GM19351 (cell line): ENCODE measurements around the gene SVBP.

ENCODE experiments used
- ATAC-seq: cut with Tn5 transposase; IDR thresholded peaks from one replicate; pipeline ENCODE4 v1.9.1; 2021; ENCODE audit warnings: mild to moderate bottlenecking, moderate library complexity; ENCODE audit not compliant: unreplicated experiment

The SVBP gene

DNA sequence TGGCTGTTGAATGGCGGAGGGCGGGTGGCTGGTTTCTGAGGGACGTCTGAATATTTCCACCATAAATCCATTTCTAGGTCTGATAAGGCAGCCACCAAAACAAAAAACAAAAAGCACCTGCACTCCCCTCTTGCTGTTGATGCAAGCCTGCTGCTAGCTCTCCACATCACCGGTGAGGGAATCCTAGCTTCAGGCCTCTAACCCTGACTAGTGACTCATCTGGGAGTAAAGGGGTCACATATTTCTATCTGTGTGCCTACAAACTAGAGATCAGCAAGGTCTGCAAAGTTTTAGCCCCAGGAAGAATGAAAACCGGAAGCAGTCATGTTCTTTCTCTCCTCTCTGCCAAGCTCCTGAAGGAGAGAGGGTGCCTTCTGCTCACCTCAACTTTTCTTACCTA is 10.6 kb downstream of the SVBP start:
- ATAC-seq, result no peak

DNA sequence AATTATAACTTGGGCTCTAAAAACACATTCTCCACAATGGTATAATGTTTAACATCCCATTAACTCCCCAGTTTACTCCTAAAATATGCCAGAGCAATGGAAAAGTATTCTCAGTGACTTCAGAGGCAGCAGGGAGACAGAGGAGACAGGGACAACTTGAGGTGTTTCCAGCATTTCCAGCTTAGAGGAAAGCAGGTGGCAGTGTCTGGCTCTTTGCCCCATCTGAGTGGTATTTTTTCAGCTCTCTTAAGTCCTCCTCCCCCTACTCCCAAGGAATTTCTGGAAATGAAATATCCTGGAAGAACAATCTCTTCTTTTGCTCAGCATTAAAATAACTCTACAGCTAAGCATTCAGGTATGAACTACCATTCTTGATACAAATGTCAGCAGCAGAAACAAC is 11.0 kb downstream of the SVBP start:
- ATAC-seq, result no peak

DNA sequence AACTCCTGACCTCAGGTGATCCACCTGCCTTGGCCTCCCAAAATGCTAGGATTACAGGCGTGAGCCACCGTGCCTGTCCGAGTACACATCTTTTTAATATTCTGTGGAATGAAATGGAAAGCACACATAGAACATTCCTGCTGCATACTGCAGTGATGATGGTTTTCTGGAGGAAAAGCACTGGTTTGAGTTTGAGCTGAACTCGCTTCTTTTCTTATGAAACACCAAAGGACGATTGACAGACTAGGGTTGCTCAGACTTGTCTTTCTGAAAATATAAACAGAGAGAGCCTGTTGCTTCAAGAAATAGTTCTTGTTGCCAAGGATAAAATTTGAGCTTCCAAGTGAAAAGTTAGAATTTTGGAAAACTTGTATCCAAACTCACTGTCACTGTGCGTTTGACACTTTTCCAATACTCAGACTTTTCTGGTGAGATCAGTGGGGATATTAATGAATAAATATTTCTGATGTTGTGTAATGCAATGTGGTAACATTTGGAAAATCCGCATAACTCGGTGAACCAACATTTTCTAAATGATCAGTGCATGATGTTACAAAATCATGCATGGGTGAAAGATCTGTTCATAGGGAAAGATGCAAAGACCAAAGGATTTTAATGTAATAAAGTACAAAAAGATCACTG is 15.2 kb downstream of the SVBP start:
- ATAC-seq, result no peak

DNA sequence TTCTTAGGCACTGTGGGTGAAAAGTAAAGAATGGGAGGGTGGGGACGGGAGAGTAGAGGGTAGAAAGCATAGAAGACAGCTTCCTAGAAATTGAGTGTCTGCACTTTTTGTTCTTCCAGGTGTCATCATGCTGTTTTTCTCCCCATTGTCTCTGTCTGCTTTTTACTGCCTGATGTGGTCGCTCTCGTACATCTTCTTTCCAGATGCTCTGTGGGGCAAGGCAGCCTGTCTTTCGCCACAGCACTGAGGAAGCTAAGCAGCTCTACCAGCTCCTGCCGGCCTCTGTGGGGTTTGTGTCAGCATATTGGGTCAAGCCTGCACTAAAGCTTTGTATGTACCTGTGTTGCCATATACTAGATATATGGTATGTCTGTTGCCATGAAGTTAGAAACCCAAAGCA is 19.2 kb downstream of the SVBP start:
- ATAC-seq, result no peak

DNA sequence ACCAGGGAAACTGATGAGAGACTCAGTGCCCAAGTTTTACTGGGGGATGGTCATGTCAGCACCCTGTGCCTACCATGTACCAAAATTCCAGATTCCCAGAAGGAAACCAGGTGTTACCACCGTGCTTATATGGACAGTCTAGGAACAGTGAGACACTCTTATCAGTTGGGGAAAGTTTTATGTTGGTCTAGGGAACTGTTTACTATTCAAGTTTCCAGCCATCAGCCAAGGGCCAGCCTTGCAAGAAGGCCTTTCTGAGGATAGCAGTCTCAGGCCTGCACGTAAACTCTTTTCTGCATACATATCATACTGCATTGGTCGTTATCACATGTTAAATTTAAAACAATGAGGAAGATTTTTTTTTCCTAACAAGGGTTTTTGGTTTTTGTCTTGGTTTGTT is 19.8 kb downstream of the SVBP start:
- no peak for ATAC-seq

DNA sequence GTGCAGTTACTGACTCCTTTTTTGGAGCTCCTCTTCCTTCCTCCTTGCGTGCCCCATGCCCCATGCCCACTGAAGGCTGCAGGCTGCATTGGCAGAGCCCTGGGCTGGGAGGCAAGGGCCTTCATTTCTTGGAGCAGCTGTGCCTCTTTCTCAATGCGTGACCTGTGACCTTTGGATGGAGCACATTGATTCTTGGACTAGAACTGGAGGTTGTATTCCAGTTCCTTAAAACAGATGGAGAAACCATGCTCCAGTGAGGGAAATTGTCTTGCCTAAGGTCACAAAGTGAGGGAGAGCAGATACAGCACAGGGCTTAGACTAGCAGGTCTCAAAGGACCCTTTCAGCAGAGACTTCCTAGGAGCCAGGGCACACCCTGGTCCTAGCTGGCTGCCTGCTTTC is 23.4 kb downstream of the SVBP start:
- no peak for ATAC-seq

DNA sequence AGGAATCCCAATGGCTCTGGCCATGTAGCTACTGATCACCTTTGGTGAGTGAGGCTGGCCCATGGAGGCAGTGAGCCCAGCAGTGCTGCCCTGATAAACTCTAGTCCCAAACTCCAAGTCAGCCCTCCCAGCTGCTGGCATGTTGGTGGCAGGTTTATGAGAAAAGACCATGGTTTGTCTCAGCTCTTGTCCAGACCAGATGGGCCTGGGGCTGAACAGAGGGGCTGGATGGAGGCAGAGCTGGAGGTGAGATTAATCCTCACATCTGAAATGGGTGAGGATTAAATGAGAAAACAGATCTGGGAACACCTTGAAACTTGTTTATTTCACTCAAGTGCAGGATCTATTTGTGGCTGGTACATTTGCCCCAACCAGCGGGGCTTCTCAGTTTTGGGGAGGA is 29.2 kb downstream of the SVBP start:
- no peak for ATAC-seq

DNA sequence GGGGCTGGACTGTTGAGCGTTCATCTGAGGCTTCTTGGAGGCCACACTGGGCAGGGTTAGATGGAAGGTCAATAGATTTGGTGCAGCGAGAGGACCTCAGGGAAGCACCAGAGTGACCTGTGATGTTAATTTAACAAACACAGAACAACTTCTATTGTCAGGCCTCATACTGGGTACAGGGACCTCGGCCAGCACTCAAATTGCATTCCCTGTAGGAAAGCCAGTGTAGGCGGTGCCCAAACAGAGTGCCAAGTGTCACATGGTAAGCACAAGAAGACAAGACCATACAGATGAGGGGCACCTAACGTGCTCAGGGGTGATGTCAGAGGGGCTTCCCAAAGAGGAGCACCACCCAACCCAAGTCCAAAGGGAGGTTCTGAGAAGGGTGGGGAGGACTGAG is 31.1 kb downstream of the SVBP start:
- no peak for ATAC-seq

DNA sequence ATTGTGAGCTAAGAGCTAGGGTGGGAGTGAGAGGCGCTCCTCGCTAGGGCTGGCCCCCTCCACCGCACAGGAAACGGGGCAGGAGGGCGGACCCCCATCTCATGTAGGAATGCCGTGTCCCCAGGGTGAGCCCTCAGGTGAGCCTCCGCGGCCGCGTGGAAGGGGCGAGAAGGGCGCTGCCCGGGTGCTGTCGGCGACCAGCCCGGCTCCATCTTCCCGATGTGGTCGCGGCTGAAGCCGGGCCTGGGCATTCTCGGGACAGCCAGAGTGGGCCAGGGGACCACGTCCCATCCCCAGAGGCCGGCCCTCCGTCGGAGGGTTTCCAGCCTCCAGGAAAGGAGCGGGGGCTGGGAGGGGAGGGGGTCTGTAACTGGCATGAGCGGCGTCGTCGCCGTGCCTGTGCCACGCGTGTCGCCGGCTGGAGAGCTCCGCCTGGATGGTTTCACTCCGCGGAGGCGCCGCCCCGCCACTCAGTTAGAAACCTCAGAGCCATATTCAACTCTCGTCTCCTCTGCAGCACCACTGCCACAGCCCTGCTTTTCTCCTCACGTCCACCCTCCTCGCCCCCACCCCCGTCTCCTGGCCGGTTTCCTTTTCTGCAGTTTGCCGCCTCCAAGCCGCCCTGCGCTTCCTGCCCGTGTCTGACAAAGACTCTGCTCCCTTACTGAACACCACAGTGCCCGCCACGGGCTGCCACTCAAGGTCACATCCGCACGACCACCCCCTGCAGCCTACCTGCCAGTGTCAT is 32.1 kb downstream of the SVBP start, which contains the start of gene TMEM269:
TMEM269 (plus strand) TSS at position 46 of the 748 bp plus-strand sequence. CDS start 4,903 bp downstream, outside the sequence.
- ATAC-seq, result no peak

DNA sequence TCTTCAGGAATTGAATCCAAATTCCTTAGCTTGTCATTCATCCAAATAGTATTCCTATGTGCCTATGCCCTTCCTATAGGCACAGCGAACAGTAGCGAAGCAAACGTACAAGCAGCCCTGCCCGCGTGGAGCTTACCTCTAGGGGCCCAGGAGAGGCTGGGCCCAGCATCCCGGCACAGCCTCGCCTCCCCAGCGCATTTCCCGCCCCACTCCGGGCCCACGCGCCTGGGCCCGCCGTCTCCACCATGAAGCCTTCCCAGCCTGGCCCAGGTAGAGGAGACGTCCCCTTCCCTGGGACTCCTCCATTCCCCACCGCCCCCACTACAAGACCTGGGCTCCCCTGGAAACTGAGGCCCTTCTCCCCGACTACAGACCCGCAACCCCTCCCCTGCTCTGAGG is 32.7 kb downstream of the SVBP start:
- ATAC-seq, result no peak

DNA sequence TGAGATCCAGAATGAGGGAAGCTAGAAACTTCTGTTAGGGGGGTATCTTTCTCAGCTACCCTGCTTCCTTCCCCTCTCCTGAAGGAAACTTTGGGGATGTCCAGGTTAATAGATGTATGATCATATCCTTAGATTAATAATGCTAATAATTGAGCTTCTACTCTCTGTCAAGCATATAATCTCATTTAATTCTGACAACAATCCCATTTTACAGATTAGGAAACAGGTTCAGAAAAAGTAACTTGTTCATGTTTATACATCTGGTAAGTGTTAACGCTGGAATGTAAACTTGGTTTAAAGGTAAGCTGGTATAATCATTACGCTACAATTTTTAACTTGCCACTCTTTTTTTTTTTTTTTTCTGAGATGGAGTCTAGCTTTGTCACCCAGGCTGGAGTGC is 34.1 kb downstream of the SVBP start:
- no peak for ATAC-seq

DNA sequence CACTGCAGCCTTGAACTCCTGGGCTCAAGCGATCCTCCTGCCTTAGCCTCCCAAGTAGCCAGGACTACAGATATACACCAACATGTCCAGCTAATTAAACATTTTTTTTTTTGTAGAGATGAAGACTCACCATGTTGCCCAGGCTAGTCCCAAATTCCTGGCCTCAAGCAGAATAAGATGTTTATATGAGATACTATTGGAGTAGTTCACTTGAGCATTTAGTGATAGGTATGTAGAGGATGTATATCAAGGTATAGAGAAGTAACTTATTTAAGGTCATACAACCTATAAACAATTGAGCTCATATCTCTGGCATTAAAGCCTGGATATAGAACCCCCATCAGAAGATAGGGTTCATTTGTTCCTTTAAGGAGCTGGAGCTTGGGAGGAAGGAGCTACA is 37.0 kb downstream of the SVBP start:
- ATAC-seq, result no peak

DNA sequence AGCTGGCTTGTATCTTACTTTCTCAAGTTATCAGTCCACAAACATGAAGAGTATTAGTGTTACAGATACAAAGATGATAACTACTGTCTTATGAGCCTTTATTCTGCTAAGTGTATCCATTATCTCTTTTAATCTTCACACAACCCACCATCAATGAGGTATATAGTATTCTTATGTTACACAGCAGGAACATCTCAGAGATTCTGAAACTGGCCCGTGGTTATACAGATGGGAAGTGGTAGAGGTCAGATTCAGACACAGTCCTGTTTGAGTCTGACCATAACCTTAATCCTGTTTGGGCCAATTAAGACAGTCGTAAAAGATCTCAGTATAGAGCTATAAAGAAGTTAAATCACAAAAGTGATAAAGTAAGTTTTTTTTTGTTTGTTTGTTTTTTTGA is 37.5 kb downstream of the SVBP start:
- no peak for ATAC-seq

DNA sequence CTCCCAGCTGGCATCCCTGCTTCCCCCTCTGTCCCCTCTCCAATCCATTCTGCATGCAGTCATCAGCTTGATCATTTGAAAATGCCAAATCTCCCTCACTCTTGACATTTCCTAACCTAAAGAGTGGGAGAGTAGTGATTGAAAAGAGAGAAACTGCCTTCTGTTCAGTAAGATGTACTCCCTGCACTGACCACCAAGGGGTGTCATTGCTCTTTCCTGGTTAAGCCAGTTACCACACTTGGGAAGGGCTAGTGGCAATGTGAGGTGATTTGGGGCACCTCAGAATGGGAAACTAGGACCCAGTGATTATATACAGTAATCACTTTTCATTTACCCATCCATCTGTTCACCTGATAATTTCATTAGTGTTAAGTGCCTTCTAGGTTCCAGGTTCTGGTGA is 39.3 kb downstream of the SVBP start:
- no peak for ATAC-seq

DNA sequence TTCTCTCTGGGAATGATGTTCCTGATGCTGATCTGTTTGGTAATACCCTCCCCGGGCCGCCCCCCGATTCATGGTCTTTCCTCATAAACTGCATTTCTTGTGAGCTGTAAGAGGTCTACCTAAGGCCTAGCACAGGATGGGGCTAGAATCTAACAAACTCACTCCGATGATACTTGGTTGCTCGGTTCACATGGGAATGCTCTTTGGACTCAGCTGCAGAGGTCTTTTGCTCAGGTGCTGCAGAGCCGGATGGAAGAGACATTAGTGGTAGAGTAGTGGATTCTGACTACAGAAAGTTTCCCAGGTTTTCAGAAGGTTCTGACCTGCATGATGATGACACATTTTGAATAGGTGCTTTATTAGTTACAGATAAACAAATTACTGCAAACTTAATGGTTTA is 40.7 kb downstream of the SVBP start:
- no peak for ATAC-seq

DNA sequence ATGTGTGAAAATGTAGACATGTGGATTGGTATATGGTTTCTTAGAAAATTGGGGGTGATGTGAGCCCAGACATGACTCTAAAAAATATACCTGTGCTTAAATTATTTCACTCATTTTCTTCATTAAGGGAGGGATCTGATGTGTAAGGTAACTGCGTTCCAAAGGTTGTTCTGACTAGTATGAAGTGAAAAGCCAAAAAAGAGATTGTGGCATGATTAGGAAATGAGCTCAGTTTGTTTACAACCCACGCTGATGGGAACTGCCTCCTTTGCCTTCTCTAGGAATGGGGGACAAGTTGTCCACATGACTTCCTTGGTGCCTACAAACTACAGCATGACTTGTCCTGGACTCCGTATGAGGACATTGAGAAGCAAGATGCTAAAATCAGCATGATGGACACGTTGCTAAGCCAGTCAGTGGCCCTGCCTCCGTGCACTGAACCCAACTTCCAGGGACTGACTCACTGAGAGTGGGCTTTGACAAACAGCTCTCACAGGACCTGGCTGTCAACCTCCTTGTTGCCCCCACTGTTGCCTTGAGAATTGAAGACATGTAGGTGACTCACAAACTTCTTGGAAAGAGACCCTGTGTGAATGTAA is 42.2 kb downstream of the SVBP start:
- no peak for ATAC-seq

DNA sequence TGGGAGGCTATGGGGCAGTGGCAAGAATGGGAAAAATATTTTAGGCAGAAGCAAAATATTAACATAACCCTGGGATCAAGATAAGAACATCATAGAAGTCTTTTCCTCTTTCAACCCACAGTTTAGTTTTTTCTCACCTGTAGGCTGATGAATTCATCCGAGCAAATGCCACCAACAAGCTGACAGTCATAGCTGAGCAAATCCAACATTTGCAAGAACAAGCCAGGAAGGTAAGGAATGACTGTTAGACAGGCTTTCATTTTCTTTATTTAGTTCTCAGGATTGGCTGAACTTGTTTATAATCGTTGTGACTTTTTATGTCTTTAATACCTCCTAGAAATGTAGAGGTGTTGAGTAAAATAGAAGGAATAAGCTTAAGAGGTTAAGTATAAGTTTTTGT is 43.8 kb downstream of the SVBP start:
- ATAC-seq, result no peak

DNA sequence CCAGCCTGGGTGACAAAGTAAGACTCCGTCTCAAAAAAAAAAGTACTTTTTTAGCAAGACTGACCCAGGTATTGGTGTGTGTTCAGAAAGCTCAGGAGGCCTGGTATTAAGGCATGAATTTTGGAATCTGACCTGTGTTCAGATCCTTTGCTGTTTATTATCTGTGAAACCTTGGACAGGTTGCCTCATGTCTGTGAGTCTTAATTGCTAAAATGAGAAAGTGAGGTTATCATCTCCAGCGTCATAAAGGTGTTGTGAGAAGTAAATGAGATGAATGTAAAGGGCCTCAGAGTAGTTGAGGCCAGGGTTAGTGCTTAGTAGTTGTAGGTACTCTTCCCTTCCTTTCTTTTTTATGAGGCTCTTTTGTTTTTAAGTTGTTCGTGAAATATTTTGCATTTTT is 47.4 kb downstream of the SVBP start:
- no peak for ATAC-seq

DNA sequence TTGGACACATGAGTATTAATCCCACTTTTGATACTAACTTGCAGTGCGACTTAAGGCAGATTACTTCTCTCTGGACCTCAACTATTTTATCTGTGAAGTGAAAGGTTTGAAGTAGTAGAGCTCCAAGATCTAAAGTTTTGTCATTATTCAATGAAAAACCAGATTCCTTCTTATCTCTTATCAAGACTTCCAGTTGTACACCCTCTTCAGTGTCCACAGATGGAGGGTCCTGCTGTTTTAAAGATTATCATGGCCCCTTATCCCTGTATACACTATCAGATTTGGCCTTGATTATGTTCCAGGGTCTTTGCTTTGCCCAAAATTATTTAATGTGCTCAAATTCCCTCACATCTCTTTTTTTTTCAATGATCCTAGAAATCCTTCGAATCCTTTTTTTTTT is 49.0 kb downstream of the SVBP start:
- no peak for ATAC-seq

DNA sequence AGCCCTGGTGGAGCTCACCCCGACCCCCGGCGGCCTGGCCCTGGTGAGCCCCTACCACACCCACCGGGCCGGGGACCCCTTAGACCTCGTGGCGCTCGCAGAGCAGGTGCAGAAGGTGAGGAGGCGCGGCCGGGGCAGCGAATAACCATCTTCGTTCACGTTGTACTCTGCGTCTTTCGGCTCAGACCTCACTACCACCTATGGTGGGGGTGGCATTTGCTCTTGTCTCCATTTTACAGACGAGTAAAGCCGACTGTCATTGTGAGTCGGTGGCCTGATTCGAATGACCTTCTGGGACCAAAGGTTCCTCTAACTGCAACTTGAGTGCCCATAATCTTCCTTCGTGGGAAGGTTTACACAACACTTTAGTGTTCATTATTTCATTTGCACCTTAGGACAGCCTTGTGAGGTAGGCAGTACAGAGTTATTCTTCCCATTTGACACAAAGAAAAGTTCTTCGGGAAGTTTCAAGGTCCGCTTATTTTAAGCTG is 49.6 kb downstream of the SVBP start:
- peak; percentile 24 for ATAC-seq

DNA sequence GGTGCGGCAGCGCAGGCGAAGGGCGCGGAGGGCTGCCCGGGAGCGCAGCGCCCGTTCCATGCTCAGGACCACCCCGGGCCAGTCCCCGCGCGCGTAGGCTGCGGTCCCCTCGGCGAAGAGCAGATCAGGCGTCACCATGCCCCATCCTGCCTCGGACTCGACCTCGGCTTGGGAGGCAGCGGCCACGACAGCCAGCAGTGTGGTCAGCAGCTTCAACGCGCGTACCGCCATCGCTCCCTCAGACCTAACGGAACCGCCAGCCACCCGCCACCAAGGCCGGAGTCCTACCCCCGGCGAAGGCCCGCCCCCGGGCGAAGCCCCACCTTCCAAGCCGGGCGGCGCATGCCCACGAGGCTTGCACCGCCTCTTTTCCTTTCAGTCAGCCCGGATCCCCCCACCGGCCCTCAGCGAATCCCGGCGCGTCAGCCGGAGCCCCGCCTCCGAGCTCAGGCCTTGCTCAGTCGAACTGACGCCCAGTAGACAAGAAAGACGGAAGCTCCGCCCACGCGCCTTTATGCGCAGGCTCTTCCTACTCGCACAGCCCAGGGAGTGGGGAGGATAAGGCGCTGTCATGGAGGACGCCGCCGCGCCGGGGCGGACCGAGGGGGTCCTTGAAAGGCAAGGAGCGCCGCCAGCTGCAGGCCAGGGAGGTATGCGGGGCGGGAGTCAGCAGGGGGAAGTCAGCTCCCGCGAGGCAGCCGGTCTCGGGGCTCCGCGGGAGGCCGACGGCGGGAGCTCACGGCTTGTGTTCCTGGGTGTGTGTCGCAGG is 50.3 kb downstream of the SVBP start, which contains the start of the genes C1orf50 and P3H1:
C1orf50 (plus strand) TSS at position 509 of the 769 bp plus-strand sequence; CDS start at position 572, 63 bp downstream.
P3H1 (minus strand) TSS at position 288 of the 769 bp plus-strand sequence; CDS start at position 231, 57 bp downstream.
- peak; percentile 85 for ATAC-seq
